SU-DHL-6 (cell line): ENCODE data around the gene PDGFC.

Source experiments
- H2AFZ ChIP-seq: fragments of 200-600 bp; sonication (generic); 2 replicates; pipeline ENCODE4 v1.6.1; 2014; ENCODE audit warnings: low read depth, mild to moderate bottlenecking, moderate library complexity, mixed read lengths, antibody characterized with exemption, low read length; ENCODE audit not compliant: severe bottlenecking
- H3F3A ChIP-seq: fragments of 200-600 bp; shearing (Covaris generic); 2 replicates; pipeline ENCODE4 v1.6.0; 2016; ENCODE audit warnings: antibody characterized with exemption, mild to moderate bottlenecking; ENCODE audit not compliant: insufficient read depth
- H3K27ac ChIP-seq: fragments of 200-600 bp; sonication (generic); 2 replicates; pipeline ENCODE4 v1.5.1; 2016; ENCODE audit warnings: low read depth, mild to moderate bottlenecking, low read length, moderate library complexity, mixed read lengths
- H3K27me3 ChIP-seq: fragments of 200-600 bp; sonication (generic), shearing (Covaris generic); 2 replicates; pipeline ENCODE4 v1.6.0; 2014; ENCODE audit warnings: mild to moderate bottlenecking, low read length
- H3K36me3 ChIP-seq: fragments of 200-600 bp; sonication (generic); 2 replicates; pipeline ENCODE4 v1.6.1; 2014; ENCODE audit warnings: mild to moderate bottlenecking, low read length, mixed read lengths
- H3K4me2 ChIP-seq: fragments of 300-600, 200-600 bp; shearing (Covaris generic), sonication (generic); 2 replicates; pipeline ENCODE4 v1.6.0; 2014; ENCODE audit warnings: low read length, low read depth, mild to moderate bottlenecking; ENCODE audit not compliant: poor library complexity, severe bottlenecking
- H3K4me3 ChIP-seq: fragments of 200-600 bp; sonication (generic); 2 replicates; pipeline ENCODE4 v1.5.1; 2014; ENCODE audit warnings: antibody characterized with exemption, low read length, mild to moderate bottlenecking, mixed read lengths; ENCODE audit not compliant: insufficient read depth, poor library complexity, severe bottlenecking
- H3K79me2 ChIP-seq: fragments of 200-600 bp; sonication (generic); 2 replicates; pipeline ENCODE4 v1.6.1; 2014; ENCODE audit warnings: mild to moderate bottlenecking, low read length, moderate library complexity; ENCODE audit not compliant: insufficient read depth
- H3K9ac ChIP-seq: fragments of 200-600 bp; sonication (generic); 2 replicates; pipeline ENCODE4 v1.7.0; 2014; ENCODE audit warnings: mild to moderate bottlenecking, low read length
- H3K9me2 ChIP-seq: fragments of 200-600 bp; sonication (generic); replicated peaks from 2 replicates; pipeline ENCODE4 v1.6.1; 2014; ENCODE audit warnings: low read length; ENCODE audit not compliant: insufficient read depth
- H3K9me3 ChIP-seq: fragments of 200-600 bp; sonication (generic); 2 replicates; pipeline ENCODE4 v1.6.1; 2014; ENCODE audit warnings: low read length, mixed read lengths; ENCODE audit not compliant: insufficient read depth
- H4K20me1 ChIP-seq: fragments of 200-600 bp; sonication (generic); 2 replicates; pipeline ENCODE4 v1.6.1; 2014; ENCODE audit warnings: low read depth, mild to moderate bottlenecking, antibody characterized with exemption, low read length, moderate library complexity, mixed read lengths
- EZH2phosphoT487 ChIP-seq: fragments of 200-600 bp; sonication (generic), shearing (Covaris generic); conservative IDR thresholded peaks from 2 replicates; pipeline ENCODE4 v1.6.1; 2018; ENCODE audit warnings: mild to moderate bottlenecking, antibody characterized with exemption, low read length, moderate library complexity, mixed read lengths
- TF ChIP-seq, protein P1 (sequence below): fragments of 200-600 bp; sonication (generic); IDR thresholded peaks from one replicate; pipeline ENCODE4 v1.5.1; 2017; ENCODE audit warnings: antibody characterized with exemption, mild to moderate bottlenecking, low read length, moderate library complexity; ENCODE audit not compliant: insufficient read depth, poor library complexity, severe bottlenecking

Gene PDGFC

DNA sequence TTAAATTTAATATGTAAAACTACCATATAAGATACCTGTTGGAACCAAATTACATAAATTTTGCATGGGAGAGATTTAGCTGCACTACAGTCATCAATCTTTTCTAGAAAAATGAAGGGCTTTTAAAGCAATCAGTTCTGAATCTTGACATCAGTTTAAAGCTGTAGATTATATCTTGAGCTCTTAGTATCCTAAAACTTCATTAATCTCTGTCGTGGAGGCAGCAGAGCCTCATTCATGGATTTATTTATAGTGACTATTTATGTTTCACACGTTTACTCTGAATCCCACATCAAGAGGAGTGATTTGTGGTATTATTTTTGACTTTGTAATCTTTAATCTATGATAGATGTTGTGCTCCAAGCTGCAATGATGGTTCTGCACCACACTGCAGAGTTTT, 175.9 kb downstream of the PDGFC start:
- H3K4me3 ChIP-seq, result no peak overlapping the region
- TF ChIP-seq EZH2phosphoT487, result no peak
- TF ChIP-seq, protein P1, sequence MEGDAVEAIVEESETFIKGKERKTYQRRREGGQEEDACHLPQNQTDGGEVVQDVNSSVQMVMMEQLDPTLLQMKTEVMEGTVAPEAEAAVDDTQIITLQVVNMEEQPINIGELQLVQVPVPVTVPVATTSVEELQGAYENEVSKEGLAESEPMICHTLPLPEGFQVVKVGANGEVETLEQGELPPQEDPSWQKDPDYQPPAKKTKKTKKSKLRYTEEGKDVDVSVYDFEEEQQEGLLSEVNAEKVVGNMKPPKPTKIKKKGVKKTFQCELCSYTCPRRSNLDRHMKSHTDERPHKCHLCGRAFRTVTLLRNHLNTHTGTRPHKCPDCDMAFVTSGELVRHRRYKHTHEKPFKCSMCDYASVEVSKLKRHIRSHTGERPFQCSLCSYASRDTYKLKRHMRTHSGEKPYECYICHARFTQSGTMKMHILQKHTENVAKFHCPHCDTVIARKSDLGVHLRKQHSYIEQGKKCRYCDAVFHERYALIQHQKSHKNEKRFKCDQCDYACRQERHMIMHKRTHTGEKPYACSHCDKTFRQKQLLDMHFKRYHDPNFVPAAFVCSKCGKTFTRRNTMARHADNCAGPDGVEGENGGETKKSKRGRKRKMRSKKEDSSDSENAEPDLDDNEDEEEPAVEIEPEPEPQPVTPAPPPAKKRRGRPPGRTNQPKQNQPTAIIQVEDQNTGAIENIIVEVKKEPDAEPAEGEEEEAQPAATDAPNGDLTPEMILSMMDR, result no peak
- no peak overlapping the region for H3K27ac ChIP-seq
- no peaks in the 10 kb centered on the region for H3K79me2 ChIP-seq
- H3K36me3 ChIP-seq, result no peaks in the 10 kb centered on the region
- no peaks in the 10 kb centered on the region; the same call in 1 of the 2 replicates for H3K9me2 ChIP-seq
- no peaks in the 10 kb centered on the region for H3F3A ChIP-seq
- H3K9me3 ChIP-seq, result no peaks in the 10 kb centered on the region
- no peaks in the 10 kb centered on the region for H3K27me3 ChIP-seq
- H4K20me1 ChIP-seq, result no peaks in the 10 kb centered on the region
- no peak overlapping the region for H2AFZ ChIP-seq
- H3K9ac ChIP-seq, result no peak overlapping the region
- H3K4me2 ChIP-seq, result no peak overlapping the region

DNA sequence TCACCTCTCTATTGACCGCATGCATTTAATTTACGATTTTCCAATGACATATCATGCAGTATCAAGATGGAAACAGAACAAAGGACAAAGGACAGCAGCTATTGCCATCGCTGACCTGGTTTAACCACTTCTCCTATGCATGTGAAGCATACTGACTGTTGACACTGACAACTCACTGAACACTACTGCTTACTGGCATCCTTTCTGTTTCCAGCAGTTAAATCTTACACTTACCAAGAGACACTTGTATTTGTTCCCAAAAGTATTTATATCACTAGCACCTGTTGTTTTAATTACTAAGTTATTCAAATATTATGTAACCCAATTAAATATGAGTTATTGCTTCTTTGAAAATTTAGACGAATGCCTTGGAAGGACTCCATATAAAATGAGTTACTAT, 176.7 kb downstream of the PDGFC start:
- TF ChIP-seq, protein P1, result no peak
- no peak for TF ChIP-seq EZH2phosphoT487

DNA sequence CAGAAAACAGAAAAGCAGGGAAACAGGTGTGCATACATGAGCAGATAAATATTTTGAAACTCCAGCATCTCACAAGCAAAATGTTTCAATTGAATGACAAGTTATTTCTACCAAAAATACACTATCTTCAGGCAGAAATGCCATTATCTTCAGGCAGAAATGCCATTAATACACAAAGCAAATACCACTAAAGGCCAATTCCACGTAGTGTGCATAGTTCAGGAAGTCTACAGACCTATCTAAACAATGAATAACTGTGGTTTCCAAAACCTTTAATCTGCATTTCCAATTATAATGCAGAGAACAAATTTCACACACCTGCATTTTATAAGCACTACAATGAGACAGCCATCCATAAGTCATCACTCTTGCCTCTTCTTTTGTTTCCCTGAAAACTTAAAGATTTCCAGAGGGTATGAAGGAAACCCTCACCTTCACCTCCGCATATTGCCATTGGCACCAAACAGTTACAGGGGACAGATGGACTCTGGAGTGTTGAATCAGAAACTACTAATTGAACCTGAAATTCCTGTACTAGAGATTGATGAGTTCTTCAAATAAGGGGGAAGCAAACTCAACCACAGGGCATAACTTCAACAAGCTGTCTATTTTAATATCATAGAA, 179.0 kb downstream of the PDGFC start:
- TF ChIP-seq, protein P1, result no peak
- H4K20me1 ChIP-seq, result no peaks in the 10 kb centered on the region
- no peaks in the 10 kb centered on the region for H3K27me3 ChIP-seq
- H2AFZ ChIP-seq, result no peak overlapping the region
- no peaks in the 10 kb centered on the region for H3K9me3 ChIP-seq
- no peak overlapping the region for H3K4me3 ChIP-seq
- H3K9me2 ChIP-seq, result no peaks in the 10 kb centered on the region
- no peak overlapping the region for H3K27ac ChIP-seq
- no peaks in the 10 kb centered on the region for H3F3A ChIP-seq
- H3K4me2 ChIP-seq, result no peak overlapping the region
- H3K79me2 ChIP-seq, result no peaks in the 10 kb centered on the region
- no peak overlapping the region for H3K9ac ChIP-seq
- no peaks in the 10 kb centered on the region for H3K36me3 ChIP-seq

More for the DNA sequence above, 176.7 kb downstream of the PDGFC start:
- Histone ChIP-seq H3K9me3 (no peaks in the 10 kb centered on the region), H3K36me3 (no peaks in the 10 kb centered on the region), H3K27me3 (no peaks in the 10 kb centered on the region), H2AFZ (no peak overlapping the region), H3K79me2 (no peaks in the 10 kb centered on the region), H3K27ac (no peak overlapping the region), H3K9me2 (no peaks in the 10 kb centered on the region; the same call in 1 of the 2 replicates), H3K4me3 (no peak overlapping the region), H4K20me1 (no peaks in the 10 kb centered on the region), H3F3A (no peaks in the 10 kb centered on the region), H3K4me2 (no peak overlapping the region), H3K9ac (no peak overlapping the region)
